Measurements from ENCODE around the gene RAB11A. TPM values are rescaled to one million over a fixed set of nuclear protein-coding genes. Genes with fewer than 3 reads are reported as not detected.

RAB11A gene
- 181 and 251 TPM in 2 replicates for total RNA-seq

DNA sequence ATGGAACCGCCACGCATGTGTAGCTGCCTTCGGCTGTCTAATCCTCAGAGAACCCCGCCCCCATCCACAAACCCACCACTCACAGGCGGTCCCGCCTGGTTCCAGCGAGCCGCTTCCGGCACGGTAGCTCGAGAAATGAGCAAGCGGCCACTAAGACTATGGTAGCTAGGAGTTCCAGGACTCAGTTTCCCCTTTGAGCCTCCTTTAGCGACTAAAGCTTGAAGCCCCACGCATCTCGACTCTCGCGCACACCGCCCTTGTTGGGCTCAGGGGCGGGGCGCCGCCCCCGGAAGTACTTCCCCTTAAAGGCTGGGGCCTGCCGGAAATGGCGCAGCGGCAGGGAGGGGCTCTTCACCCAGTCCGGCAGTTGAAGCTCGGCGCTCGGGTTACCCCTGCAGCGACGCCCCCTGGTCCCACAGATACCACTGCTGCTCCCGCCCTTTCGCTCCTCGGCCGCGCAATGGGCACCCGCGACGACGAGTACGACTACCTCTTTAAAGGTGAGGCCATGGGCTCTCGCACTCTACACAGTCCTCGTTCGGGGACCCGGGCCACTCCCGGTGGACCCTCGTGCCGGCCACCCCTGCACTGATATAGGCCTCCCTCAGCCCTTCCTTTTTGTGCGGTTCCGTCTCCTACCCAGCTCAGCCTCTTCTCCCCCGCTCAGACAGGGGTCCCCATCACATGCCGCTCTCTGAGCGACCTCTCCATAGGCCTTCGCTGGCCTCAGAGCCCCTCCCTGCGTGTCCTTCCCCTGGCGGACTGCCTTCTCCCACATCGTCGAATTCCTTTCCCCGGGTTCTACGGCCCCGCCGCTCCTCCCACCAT is at the start of gene RAB11A:
Gene RAB11A (plus strand): TSS at position 366 of the 828 bp plus-strand sequence. CDS start 95 bp downstream, at position 461.

Other genes with a start within 250 kb of the RAB11A start
- 3.7 TPM in 2 replicates for gene SLC24A1, start 247.6 kb upstream of the RAB11A start, total RNA-seq
- gene DENND4A, start 77.2 kb upstream of the RAB11A start, total RNA-seq, result 20.0 and 21.1 TPM in 2 replicates